H1 (cell line): ENCODE results near the gene BNIP1.

Experiments used
- BRCA1 ChIP-seq: IDR thresholded peaks from 2 replicates; pipeline ENCODE4 v1.6.1; 2012; ENCODE audit warnings: low read depth, low read length, improper control_type of control experiment
- CBX5 ChIP-seq: fragments of 300-800, 300-1000 bp; sonication (generic); IDR thresholded peaks from 2 replicates; pipeline ENCODE4 v1.7.1; 2016; ENCODE audit warnings: antibody characterized with exemption, low read length, low read depth
- CTCF ChIP-seq, 3 experiments: IDR thresholded peaks; 1 replicate in 2 of 3; 2 replicates in 1 of 3; pipeline versions ENCODE4 v1.5.1 to v1.6.1; 2011; ENCODE audit warnings: low read length in 3 of 3, mild to moderate bottlenecking in 3 of 3, inconsistent platforms in 2 of 3, low read depth in 1 of 3, moderate library complexity in 1 of 3; ENCODE audit not compliant: insufficient read depth in 1 of 3; ENCODE audit errors: control extremely low read depth in 1 of 3
- EZH2 ChIP-seq: fragments of 200-600 bp; sonication (generic); IDR thresholded peaks from 2 replicates; pipeline ENCODE4 v1.7.1; 2012; ENCODE audit warnings: low read depth, mild to moderate bottlenecking, moderate library complexity, low read length, inconsistent platforms; ENCODE audit not compliant: severe bottlenecking
- KDM1A ChIP-seq: fragments of 200-600, 300-600 bp; sonication (generic); IDR thresholded peaks from 2 replicates; pipeline ENCODE4 v1.7.1; 2016; ENCODE audit warnings: mild to moderate bottlenecking, low read length, borderline replicate concordance
- POLR2A ChIP-seq, 2 experiments: IDR thresholded peaks; 1 replicate in 1 of 2; 2 replicates in 1 of 2; pipeline ENCODE4 v1.6.1; 2011; ENCODE audit warnings: low read depth in 2 of 2, low read length in 2 of 2, mild to moderate bottlenecking in 2 of 2; ENCODE audit errors: control extremely low read depth in 1 of 2
- SP1 ChIP-seq: IDR thresholded peaks from 2 replicates; pipeline ENCODE4 v1.6.1; 2011; ENCODE audit warnings: low read depth, low read length
- TF ChIP-seq, protein P1 (sequence below): IDR thresholded peaks from 2 replicates; pipeline ENCODE4 v1.6.1; 2011; ENCODE audit warnings: low read length, improper control_type of control experiment

DNA sequence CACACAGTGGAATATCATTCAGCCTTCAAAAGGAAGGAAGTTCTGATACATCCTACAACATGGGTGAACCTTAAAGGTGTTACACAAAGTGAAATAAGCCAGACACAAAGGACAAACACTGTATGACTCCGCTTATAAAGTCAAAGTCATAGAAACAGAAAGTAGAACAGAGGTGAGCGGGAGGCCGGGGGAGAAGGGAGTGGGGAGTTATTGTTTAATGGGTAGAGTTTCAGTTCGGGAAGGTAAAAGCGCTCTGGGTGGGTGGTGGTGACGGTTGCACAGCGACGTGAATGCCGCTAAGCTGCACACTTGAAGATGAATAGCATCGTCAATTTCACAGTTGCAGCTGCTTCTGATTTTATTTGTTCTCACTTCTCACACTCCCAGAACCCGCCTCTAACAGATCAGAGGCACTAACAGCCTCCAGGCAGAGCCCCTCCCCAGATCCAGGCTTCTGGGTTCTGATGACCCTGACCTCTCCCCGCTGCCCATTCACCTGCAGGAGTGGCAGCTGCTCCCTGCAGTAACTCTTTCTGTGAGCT lies 34.1 kb downstream of the BNIP1 start:
- TF ChIP-seq CBX5 (no peak), CTCF (IDR thresholded peaks at IDR 0.05; ENCODE audit: control extremely low read depth in 1 of 3, insufficient read depth in 1 of 3, low read depth in 1 of 3, low read length in 3 of 3) (no peak), POLR2A (IDR thresholded peaks at IDR 0.05; ENCODE audit: control extremely low read depth in 1 of 2, low read depth in 2 of 2, low read length in 2 of 2) (no peak), EZH2 (no peak), SP1 (no peak), KDM1A (no peak), BRCA1 (no peak)
- TF ChIP-seq, protein P1, sequence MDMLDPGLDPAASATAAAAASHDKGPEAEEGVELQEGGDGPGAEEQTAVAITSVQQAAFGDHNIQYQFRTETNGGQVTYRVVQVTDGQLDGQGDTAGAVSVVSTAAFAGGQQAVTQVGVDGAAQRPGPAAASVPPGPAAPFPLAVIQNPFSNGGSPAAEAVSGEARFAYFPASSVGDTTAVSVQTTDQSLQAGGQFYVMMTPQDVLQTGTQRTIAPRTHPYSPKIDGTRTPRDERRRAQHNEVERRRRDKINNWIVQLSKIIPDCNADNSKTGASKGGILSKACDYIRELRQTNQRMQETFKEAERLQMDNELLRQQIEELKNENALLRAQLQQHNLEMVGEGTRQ = no peak
